GM12878 (cell line): ENCODE measurements around the gene ZIC2. TPM values are rescaled to one million over a fixed set of nuclear protein-coding genes. Genes with fewer than 3 reads are reported as not detected.
"Not testable (repeated sequence)": the region's sequence is repeated elsewhere in the genome, so short reads cannot be mapped to it uniquely, and the experiment has no call there.

Source experiments
- ATAC-seq: fragments of 200-7000 bp; cut with Tn5 transposase; 3 replicates; pipeline ENCODE4 v1.9.1; 2020; ENCODE audit warnings: mild to moderate bottlenecking, moderate library complexity
- BruUV-seq: library from RNA; stranded (reverse); fragments of 400-500 nt; replicated peaks from 2 replicates; lab custom pipeline; 2021; lab: Mats Ljungman, UMichigan
- CTCF ChIA-PET: fragments of 300-600 bp; sonication (Branson Sonifier 250); formaldehyde crosslinking; extraction: SDS; loops from one replicate; lab custom pipeline; 2021; ENCODE audit warnings: inconsistent platforms; lab: Yijun Ruan, JAX
- POLR2A ChIA-PET: fragments of 350-600 bp; formaldehyde crosslinking; extraction: SDS; loops from one replicate; lab custom pipeline; 2021; ENCODE audit warnings: inconsistent platforms; lab: Charles Lee
- RAD21 ChIA-PET: fragments of 300-600 bp; sonication (Branson Sonifier 250); formaldehyde crosslinking; loops from one replicate; lab custom pipeline; 2023; ENCODE audit warnings: antibody characterized with exemption; ENCODE audit not compliant: unreplicated experiment; lab: Charles Lee
- SMC1A ChIA-PET: fragments of 300-600 bp; sonication (Branson Sonifier 250); formaldehyde crosslinking; loops from one replicate; lab custom pipeline; 2023; ENCODE audit not compliant: unreplicated experiment, uncharacterized antibody; lab: Charles Lee
- DNase-seq: peaks from one replicate; pipeline ENCODE4 v3.0.0-alpha.2; 2011; ENCODE audit warnings: low read depth, low spot score
- FAIRE-seq: peaks from 3 replicates; lab custom pipeline; 2011; peaks lifted over from hg19 to GRCh38; lab: Jason Lieb, UNC
- H2AFZ ChIP-seq: 2 replicates; pipeline ENCODE4 v1.6.0; 2011; ENCODE audit warnings: low read depth, low read length, control low read depth; ENCODE audit not compliant: control insufficient read depth
- H3K27ac ChIP-seq: 2 replicates; pipeline ENCODE4 v1.5.1; 2011; ENCODE audit warnings: control low read depth; ENCODE audit not compliant: control insufficient read depth, insufficient read depth
- H3K27me3 ChIP-seq, 2 experiments: replicated peaks in 1 of 2; 2 replicates each; pipeline versions ENCODE4 v1.6.0 to v1.6.1; 2011; ENCODE audit warnings: low read length in 1 of 2; ENCODE audit not compliant: control insufficient read depth in 2 of 2, insufficient read depth in 2 of 2
- H3K36me3 ChIP-seq, 2 experiments: 2 replicates each; pipeline ENCODE4 v1.5.1; 2011; ENCODE audit warnings: low read length in 1 of 2; ENCODE audit not compliant: control insufficient read depth in 2 of 2, insufficient read depth in 2 of 2
- H3K4me1 ChIP-seq: 2 replicates; pipeline ENCODE4 v1.6.1; 2011; ENCODE audit warnings: mild to moderate bottlenecking, low read length, moderate library complexity, mixed read lengths; ENCODE audit not compliant: control insufficient read depth, insufficient read depth
- H3K4me2 ChIP-seq: 2 replicates; pipeline ENCODE4 v1.6.0; 2011; ENCODE audit warnings: control low read depth; ENCODE audit not compliant: control insufficient read depth, insufficient read depth
- H3K4me3 ChIP-seq: fragments of 200-600 bp; sonication (generic); 2 replicates; pipeline ENCODE4 v1.5.1; 2016
- H3K79me2 ChIP-seq: 2 replicates; pipeline ENCODE4 v1.6.0; 2011; ENCODE audit warnings: low read length; ENCODE audit not compliant: control insufficient read depth, insufficient read depth
- H3K9ac ChIP-seq: 2 replicates; pipeline ENCODE4 v1.8.0; 2011; ENCODE audit warnings: low read length, control low read depth, mixed read lengths; ENCODE audit not compliant: control insufficient read depth, insufficient read depth
- H3K9me3 ChIP-seq: replicated peaks from 3 replicates; pipeline ENCODE4 v1.5.1; 2011; ENCODE audit warnings: mild to moderate bottlenecking, low read length; ENCODE audit not compliant: control insufficient read depth, insufficient read depth
- H4K20me1 ChIP-seq: 2 replicates; pipeline ENCODE4 v1.6.0; 2011; ENCODE audit not compliant: control insufficient read depth, insufficient read depth
- DPF2 ChIP-seq: fragments of 450-650 bp; IDR thresholded peaks from 2 replicates; pipeline ENCODE4 v1.6.1; 2017; ENCODE audit warnings: mild to moderate bottlenecking
- RB1 ChIP-seq: fragments of 450-650 bp; formaldehyde crosslinking; IDR thresholded peaks from 2 replicates; pipeline ENCODE4 v1.6.1; 2017; ENCODE audit warnings: mild to moderate bottlenecking, borderline replicate concordance
- RELB ChIP-seq: fragments of 450-650 bp; IDR thresholded peaks from 2 replicates; pipeline ENCODE4 v1.6.1; 2017; ENCODE audit warnings: low read depth, mild to moderate bottlenecking, moderate library complexity
- SMARCA5 ChIP-seq: fragments of 450-650 bp; IDR thresholded peaks from 2 replicates; pipeline ENCODE4 v1.6.1; 2017; ENCODE audit warnings: mild to moderate bottlenecking
- STAT1 ChIP-seq: fragments of 450-650 bp; conservative IDR thresholded peaks from 2 replicates; pipeline ENCODE4 v1.6.1; 2014; ENCODE audit warnings: antibody characterized with exemption, mild to moderate bottlenecking
- ZZZ3 ChIP-seq: IDR thresholded peaks from 2 replicates; pipeline ENCODE4 v1.6.1; 2011; ENCODE audit warnings: low read depth; ENCODE audit not compliant: control insufficient read depth, insufficient read length
- WGBS: methylation state at CpG from one replicate; pipeline ENCODE4 v1.1.6; 2016; ENCODE audit warnings: low lambda C conversion rate; ENCODE audit not compliant: insufficient replicate concordance, insufficient coverage; ENCODE audit errors: missing lambda C conversion rate; 5-methylcytosine and 5-hydroxymethylcytosine counted together
- in situ Hi-C: fragments of 300-500 bp; cut with MboI; formaldehyde crosslinking; loops from 9 replicates; pipeline ENCODE4 v1.14.3; 2018; ENCODE audit warnings: mixed read lengths
- intact Hi-C: fragments of 100-400 bp; cut with micrococcal nuclease; formaldehyde crosslinking; loops from one replicate; pipeline ENCODE4 v1.14.2; 2022; ENCODE audit not compliant: unreplicated experiment
- polyA plus RNA-seq, 11 experiments: library from polyadenylated mRNA; depleted of rRNA in 4 of 11; unstranded in 6 of 11; stranded (reverse) in 5 of 11; fragments of >200 nt; fragmentation: Nextera tagmentation in 4 of 11; fragmentation: Illumina TruSeq in 1 of 11; extraction: Ambion mirVana in 4 of 11; extraction: Trizol in 1 of 11; gene quantifications; 1 replicate in 1 of 11; 2 replicates in 10 of 11; pipeline versions ENCODE4 v1.2.1 to v1.2.3, GENCODE V29; 2011 to 2016; ENCODE audit warnings: inconsistent platforms in 2 of 11, missing spikeins in 2 of 11, low read depth in 1 of 11
- total RNA-seq, 4 experiments: library from RNA; depleted of rRNA in 3 of 4; stranded (reverse); fragments of >200 nt in 3 of 4; fragmentation: Illumina TruSeq in 1 of 4; extraction: Trizol in 1 of 4; gene quantifications; 2 replicates each; pipeline versions ENCODE4 v1.2.1 to v1.2.3, GENCODE V29; 2013 to 2021

The ZIC2 gene
- total and polyA plus RNA-seq, 10 of the 15 experiments (the other 5 are each of a cell fraction or from before 2014, with no cell fraction given), result 0.05 TPM; not detected in 8

GRCh38 chr13:99944606-99945005, 37.0 kb upstream of the ZIC2 start:
- ATAC-seq (no peak), FAIRE-seq (no peak)
- no peak overlapping the region for H3K9ac ChIP-seq
- 31% methylated on average over 6 of the region's 6 CpGs for WGBS
- H3K27me3 ChIP-seq, result no peaks in the 10 kb centered on the region
- CTCF ChIA-PET, result interaction anchor here (0.8 kb wide), 1 partner anchor 10 kb away, joined by 3 read pairs; no protein-coding TSS in a partner anchor
- TF ChIP-seq RB1, result no peak
- no peak for TF ChIP-seq STAT1
- no peak for TF ChIP-seq SMARCA5
- no peak for TF ChIP-seq ZZZ3
- no peak for TF ChIP-seq RELB
- TF ChIP-seq DPF2, result no peak
- TF ChIP-seq, all 136 proteins: peak for 0
- H3K36me3 ChIP-seq, result no peaks in the 10 kb centered on the region
- H3K9me3 ChIP-seq, result no peaks in the 10 kb centered on the region
- H3K4me3 ChIP-seq, result no peak overlapping the region
- no peak for DNase-seq
- no peak overlapping the region for H2AFZ ChIP-seq
- no peaks in the 10 kb centered on the region for H3K79me2 ChIP-seq
- no peak overlapping the region for H3K4me2 ChIP-seq
- in situ Hi-C loops (no loop called here), intact Hi-C loops (no loop called here)
- ChIA-PET RAD21 (no interaction called here), SMC1A (no interaction called here), POLR2A (no interaction called here)
- BruUV-seq, result no TSS peak
- no peak overlapping the region for H3K27ac ChIP-seq
- H3K4me1 ChIP-seq, result no peaks in the 10 kb centered on the region
- H4K20me1 ChIP-seq, result no peaks in the 10 kb centered on the region

GRCh38 chr13:99945515-99945914, 36.1 kb upstream of the ZIC2 start:
- H3K9me3 ChIP-seq, in situ Hi-C loops, SMC1A ChIA-PET, H3K36me3 ChIP-seq, H2AFZ ChIP-seq, intact Hi-C loops, H3K4me2 ChIP-seq, POLR2A ChIA-PET, ATAC-seq, H3K9ac ChIP-seq, H4K20me1 ChIP-seq, FAIRE-seq, H3K4me3 ChIP-seq, DNase-seq, H3K27ac ChIP-seq, BruUV-seq, H3K4me1 ChIP-seq, H3K79me2 ChIP-seq, H3K27me3 ChIP-seq: not testable (repeated sequence)
- RAD21 ChIA-PET, result interaction anchor here (0.6 kb wide), 1 partner anchor 128 kb away, joined by 4 read pairs; no protein-coding TSS in a partner anchor
- WGBS, result 58% methylated on average over 2 of the region's 2 CpGs
- CTCF ChIA-PET, result interaction anchor here (0.8 kb wide), 1 partner anchor 10 kb away, joined by 3 read pairs; no protein-coding TSS in a partner anchor
